ENCODE measurements around the gene CHCHD1.
"Not testable (repeated sequence)": the region's sequence is repeated elsewhere in the genome, so short reads cannot be mapped to it uniquely, and the experiment has no call there.

The CHCHD1 gene

GRCh38 chr10:73781879-73782748 is at the start of gene CHCHD1:
CHCHD1 (plus strand) TSS chr10:73782048; CDS start chr10:73782076, 28 bp downstream.
- DNase-seq (ENCODE audit: low spot score) = peak; percentile 90

DNA sequence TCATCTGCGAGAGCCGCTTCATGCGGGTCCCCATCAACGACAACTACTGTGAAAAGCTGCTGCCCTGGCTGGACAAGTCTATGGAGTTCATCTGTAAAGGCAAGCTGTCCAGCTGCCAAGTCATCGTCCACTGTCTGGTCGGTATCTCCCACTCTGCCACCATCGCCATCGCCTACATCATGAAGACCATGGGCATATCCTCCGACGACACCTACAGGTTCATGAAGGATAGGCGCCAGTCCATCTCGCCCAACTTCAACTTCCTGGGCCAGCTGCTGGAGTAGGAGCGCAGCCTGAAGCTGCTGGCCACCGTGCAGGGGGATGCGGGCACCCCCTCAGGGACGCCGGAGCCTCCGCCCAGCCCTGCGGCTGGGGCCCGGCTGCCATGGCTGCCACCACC is 49.4 kb upstream of the CHCHD1 start:
- DNase-seq (ENCODE audit: low spot score) = no peak

- no peak for DNase-seq (ENCODE audit: low spot score)
Observed at GRCh38 chr10:73732931-73733623, 48.8 kb upstream of the CHCHD1 start.

GRCh38 chr10:73734028-73734720 is 47.7 kb upstream of the CHCHD1 start:
- no peak for DNase-seq (ENCODE audit: low spot score)

GRCh38 chr10:73734796-73735305 is 47.0 kb upstream of the CHCHD1 start:
- no peak for DNase-seq (ENCODE audit: low spot score)

DNA sequence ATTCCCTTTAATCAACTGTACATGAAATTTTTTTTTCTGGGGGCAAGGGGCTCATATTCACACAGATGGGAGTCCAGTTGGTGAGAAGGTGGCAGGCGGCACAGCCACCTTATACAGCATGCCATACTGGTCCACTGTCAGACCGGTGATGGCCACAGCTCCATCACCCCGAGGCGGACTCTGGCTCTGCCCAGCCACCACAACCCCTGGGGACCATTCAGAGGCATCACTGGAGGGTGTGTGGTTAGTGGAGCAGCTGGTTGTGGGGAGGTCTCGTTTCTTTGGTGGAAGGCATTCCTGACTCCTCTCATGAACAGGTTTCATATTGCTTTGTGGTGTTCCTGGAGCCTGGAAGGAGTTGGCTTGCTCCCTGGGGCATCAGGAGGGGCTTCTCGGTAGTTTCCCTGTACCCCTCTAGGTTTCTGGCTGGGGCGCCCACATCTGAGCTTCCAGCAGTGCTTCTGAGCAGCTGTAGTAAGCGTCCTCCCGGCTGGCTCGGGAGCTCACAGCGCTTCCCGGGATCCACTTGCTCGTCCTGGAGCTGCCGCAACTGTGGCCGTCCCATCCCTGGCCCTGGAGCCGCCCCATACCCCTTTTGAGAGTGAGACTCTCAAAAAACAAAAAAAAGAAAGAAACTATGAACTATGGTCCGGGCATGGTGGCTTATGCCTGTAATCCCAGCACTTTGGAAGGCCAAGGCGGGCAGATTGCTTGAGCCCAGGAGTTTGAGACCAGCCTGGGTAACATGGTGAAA is 41.2 kb upstream of the CHCHD1 start:
- not testable (repeated sequence) for DNase-seq (ENCODE audit: low spot score)

DNA sequence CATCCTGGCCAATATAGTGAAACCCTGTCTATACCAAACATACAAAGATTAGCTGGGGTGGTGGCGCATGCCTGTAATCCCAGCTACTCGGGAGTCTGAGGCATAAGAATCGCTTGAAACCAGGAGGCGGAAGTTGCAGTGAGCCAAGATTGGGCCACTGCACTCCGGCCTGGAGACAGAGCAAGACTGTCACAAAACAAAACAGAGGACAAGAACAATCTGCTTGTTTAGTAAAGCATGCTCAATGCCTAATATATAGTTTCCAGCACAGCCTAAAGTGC is 39.5 kb upstream of the CHCHD1 start:
- DNase-seq (ENCODE audit: low spot score) = no peak

GRCh38 chr10:73743327-73743904 is 38.4 kb upstream of the CHCHD1 start:
- DNase-seq (ENCODE audit: low spot score) = no peak

- peak; percentile 96 for DNase-seq (ENCODE audit: low spot score)
Observed at GRCh38 chr10:73743905-73744663, 37.8 kb upstream of the CHCHD1 start, which contains the start of gene SEC24C. SEC24C (plus strand) TSS chr10:73744372; CDS start chr10:73746833, 2,461 bp downstream.

DNA sequence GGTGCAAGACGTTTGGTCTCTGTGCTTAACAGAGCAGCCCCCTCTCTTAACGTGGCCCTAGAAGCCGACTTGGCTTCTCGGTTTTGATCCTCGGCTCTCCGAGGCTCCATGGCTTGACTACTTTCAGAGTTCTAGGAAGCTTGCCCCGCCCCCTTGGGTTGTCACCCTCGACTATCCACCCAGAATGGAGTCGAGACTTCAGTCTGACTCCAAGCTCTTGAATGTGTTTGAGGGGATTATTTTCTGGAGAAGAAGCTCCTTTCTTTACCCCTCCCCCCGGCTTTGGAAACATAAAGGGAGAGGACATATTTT is 37.2 kb upstream of the CHCHD1 start:
- no peak for DNase-seq (ENCODE audit: low spot score)

- no peak for DNase-seq (ENCODE audit: low spot score)
Observed at GRCh38 chr10:73746721-73747120, 35.1 kb upstream of the CHCHD1 start.

- DNase-seq (ENCODE audit: low spot score) = no peak
Observed at GRCh38 chr10:73750819-73751218, 31.0 kb upstream of the CHCHD1 start.

- no peak for DNase-seq (ENCODE audit: low spot score)
Observed at GRCh38 chr10:73756183-73756582, 25.7 kb upstream of the CHCHD1 start.

DNA sequence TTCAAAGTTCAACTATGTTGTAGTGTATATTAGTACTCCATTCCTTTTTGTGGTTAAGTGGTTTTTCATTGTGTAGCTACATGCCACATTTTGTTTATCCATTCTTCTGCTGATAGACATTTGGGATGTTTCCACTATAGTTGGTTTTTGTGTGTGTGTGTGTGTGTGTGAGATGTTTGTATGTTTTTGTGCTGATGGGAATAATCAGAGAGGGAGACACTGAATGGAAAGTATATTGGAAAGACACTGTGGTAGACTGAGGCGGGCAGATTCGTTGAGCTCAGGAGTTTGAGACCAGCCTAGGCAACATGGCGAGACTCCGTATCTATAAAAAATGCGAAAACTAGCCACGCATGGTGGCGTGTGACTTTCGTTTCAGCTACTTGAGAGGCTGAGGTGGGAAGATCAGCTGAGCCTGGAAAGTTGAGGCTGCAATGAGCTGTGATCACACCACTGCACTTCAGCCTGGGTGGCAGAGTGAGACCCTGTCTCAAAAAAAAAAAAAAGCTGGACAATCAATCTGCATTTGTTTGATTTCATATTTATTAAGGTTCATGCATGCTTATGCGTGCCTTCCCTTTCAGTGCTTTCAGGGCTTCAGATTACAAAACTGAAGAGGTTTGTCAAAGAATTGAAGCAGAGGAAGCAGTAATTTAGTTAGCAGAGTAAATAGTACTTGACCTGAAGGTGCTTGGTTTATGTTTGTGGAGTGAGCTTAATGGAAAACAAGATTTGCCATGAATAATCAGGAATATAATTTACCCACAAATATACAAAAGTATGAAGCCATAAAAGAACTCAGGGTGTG is 22.9 kb upstream of the CHCHD1 start:
- no peak for DNase-seq (ENCODE audit: low spot score)

GRCh38 chr10:73759512-73760115 is 22.2 kb upstream of the CHCHD1 start:
- DNase-seq (ENCODE audit: low spot score) = no peak

DNA sequence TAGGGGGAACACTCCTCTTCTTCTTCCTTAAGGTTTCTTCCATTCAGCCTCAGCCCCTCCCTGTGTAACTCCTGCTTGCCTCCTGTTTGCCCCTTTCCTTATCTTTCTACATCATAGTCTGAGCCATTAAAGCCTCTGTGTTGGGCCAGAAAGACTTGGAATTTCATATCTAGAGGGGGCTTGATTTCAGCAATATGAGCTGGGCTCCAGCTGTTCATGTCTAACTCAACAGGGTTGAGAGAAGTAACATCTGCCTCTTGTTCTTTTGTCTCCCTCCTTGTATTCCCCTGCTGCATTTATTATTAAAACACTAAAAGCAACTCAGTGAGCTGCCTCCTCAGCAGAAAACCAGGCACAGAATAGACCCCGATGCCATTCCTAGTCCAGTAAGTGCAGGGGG is 20.1 kb upstream of the CHCHD1 start:
- DNase-seq (ENCODE audit: low spot score) = no peak

- no peak for DNase-seq (ENCODE audit: low spot score)
Observed at GRCh38 chr10:73762915-73763314, 18.9 kb upstream of the CHCHD1 start.

DNA sequence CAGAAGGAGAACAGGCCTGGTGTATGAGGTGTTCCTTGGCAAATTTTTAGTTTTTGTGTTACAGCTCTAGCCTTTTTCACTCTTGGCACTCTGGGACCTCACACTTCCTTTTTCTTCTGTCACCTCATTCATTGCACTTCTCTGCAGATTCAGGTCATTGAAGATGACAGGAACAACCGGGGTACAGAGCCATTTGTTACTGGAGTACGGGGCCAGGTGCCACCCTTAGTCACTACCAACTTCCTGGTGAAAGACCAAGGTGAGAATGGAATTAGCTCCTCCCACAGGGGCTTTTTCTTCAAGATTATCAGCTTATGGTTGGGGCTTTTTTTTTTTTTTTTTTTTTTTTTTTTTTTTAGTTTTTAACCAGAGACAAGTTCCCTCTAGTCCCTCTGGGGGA is 18.5 kb upstream of the CHCHD1 start:
- no peak for DNase-seq (ENCODE audit: low spot score)

GRCh38 chr10:73765066-73765465 is 16.8 kb upstream of the CHCHD1 start:
- no peak for DNase-seq (ENCODE audit: low spot score)

DNA sequence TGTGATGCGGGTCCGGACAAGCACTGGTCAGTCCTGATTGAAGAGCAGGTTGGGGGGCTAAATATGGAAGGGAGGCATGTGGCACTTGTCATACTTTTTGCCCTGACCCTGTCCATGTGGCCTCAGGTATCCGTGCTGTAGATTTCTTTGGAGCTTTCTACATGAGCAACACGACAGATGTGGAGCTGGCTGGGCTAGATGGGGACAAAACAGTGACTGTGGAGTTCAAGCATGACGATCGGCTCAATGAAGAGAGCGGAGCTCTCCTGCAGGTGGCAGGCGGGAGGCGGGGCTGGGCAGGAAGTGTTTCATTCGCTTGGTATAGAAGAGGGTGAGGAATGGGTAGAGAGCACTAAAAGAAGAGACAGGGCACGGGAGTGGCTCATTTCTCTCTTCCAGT is 13.0 kb upstream of the CHCHD1 start:
- DNase-seq (ENCODE audit: low spot score) = no peak
